GM19351 (cell line): ENCODE results near the gene ZFR2.
"Not testable (repeated sequence)": the region's sequence is repeated elsewhere in the genome, so short reads cannot be mapped to it uniquely, and the experiment has no call there.

Experiments
- ATAC-seq: cut with Tn5 transposase; IDR thresholded peaks from one replicate; pipeline ENCODE4 v1.9.1; 2021; ENCODE audit warnings: mild to moderate bottlenecking, moderate library complexity; ENCODE audit not compliant: unreplicated experiment

Gene ZFR2

DNA sequence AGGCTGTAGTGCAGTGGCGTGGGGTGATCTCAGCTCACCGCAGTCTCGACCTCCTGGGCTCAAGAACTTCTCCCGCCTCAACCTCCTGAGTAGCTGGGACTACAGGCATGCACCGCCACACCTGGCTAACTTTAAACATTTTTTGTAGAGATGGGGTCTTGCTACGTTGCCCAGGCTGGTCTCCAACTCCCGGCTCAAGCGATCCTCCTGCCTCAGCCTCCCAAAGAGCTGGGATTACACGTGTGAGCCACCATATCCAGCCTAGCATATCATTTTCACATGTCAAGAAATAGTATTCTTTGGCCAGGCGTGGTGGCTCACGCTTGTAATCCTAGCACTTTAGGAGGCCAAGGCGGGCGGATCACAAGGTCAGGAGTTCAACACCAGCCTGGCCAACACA is 110.5 kb downstream of the ZFR2 start:
- not testable (repeated sequence) for ATAC-seq

DNA sequence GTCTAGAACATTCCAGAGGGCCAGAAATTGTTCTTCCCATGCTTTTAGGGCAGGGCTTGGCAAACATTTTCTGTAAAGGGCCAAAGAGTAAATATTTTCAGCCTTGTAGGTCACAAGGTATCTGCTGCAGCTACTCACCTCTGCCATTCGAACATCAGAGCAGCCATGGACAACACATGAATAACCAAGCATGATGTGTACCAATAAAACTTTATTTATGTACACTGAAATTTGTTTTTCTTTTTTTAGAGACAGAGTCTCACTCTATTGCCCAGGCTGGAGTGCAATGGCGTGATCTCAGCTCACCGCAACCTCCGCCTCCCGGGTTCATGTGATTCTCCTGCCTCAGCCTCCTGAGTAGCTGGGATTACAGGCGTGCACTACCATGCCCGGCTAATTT is 111.1 kb downstream of the ZFR2 start:
- ATAC-seq, result not testable (repeated sequence)
